ENCODE measurements around the gene NOX3.

- TF ChIP-seq POLR2AphosphoS5 (IDR thresholded peaks at IDR 0.05; ENCODE audit: low read depth) (no peak), CTCF (conservative IDR thresholded peaks at IDR 0.05; ENCODE audit: low read depth in 2 of 2) (no peak)
These were observed 44.2 kb downstream of the NOX3 start for GRCh38 chr6:155411154-155412052.
